Inferior parietal cortex (tissue), 1 donor: ENCODE results near the gene PAX7.

Source experiments
- DNase-seq: peaks from one replicate; pipeline ENCODE4 v3.0.0-alpha.2; 2016; ENCODE audit errors: extremely low spot score

Gene PAX7

DNA sequence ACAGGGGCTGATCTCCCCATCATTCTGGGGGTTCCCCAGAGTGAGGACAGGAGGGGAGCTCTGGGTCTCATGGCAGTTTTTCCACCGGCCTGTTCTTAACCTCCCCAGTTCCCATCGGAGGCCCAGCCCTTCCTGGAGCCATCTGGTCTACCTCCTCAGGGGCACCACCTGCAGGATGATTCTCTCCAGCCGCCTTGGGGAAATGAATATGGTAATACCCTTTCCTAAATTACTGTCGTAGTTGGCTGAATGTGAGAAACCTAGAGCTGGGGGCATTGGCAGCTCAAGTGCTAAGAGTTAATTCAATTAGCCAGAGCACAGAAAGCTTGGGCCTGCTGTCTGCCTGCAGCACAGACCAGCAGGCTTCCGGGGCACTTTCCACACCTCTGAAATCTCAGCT is 163.9 kb downstream of the PAX7 start:
- DNase-seq: no peak

DNA sequence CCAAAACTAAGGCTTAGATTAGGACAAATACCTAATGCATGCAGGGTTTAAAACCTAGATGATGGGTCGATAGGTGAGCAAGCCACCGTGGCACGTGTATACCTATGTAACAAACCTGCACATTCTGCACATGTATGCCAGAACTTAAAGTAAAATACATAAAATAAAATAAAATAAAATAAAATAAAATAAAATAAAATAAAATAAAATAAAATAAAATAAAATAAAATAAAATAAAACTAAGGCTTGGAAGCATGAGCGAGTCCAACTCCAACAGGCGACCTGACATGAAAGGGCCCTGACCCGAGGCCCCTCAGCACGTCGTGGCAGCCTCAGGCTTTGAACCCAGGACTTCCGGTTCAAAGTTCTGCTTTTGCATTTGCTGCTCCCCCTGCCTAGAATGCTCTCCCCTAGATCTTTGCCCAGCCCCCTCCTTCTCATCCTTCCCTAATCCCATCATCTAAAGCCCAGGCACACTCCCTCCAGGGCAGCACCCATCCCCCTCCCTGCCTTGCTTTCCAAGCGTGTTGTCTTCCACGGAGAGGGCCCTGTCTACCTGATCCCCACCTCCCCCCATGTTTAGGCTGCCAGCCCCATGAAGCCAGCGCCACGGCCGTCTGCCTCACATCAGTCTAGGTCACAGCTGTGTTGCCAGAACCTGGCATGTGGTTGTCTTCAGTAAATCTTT is 164.5 kb downstream of the PAX7 start:
- DNase-seq: no peak

DNA sequence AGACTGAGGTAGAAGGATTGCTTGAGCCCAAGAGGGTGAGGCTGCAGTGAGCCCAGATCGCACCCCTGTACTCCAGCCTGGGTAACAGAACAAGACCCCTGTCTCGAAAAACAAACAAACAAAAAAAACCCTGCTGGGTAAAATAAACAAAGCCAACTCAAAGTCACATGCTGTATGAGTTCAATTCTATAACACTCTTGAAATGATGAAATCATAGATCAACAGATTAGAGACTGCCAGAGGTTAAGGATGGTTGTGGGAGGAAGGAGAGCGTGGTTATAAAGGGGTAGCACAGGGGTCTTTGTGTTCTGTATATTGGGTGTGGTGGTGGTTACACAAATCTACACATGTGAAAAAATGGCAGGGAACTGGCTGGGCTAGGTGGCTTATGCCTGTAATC is 166.3 kb downstream of the PAX7 start:
- no peak for DNase-seq
